Measurements from ENCODE around the gene TTC13. TPM values are rescaled to one million over a fixed set of nuclear protein-coding genes. Genes with fewer than 3 reads are reported as not detected.

The TTC13 gene
- total and polyA plus RNA-seq, 2 of the 13 experiments (the other 11 are each of a cell fraction or from before 2014, with no cell fraction given): 5.8 to 15.9 TPM

- no peak overlapping the region for H2AFZ ChIP-seq (ENCODE audit: low read length)
Measured at GRCh38 chr1:231019711-231020110, 41.0 kb upstream of the TTC13 start.

More at GRCh38 chr1:231019711-231020110, 41.0 kb upstream of the TTC13 start:
- Histone ChIP-seq H3K9me3 (ENCODE audit: low read length) (no peaks in the 10 kb centered on the region), H3K36me3 (replicated peaks in 1 of 2; ENCODE audit: control insufficient read depth in 1 of 2, insufficient read depth in 2 of 2, low read length in 2 of 2) (no peaks in the 10 kb centered on the region), H3K27ac (ENCODE audit: extremely low read length, insufficient read depth, low read length) (no peak overlapping the region), H3K4me3 (replicated peaks in 1 of 3; ENCODE audit: insufficient read depth in 1 of 3, low read depth in 2 of 3, low read length in 3 of 3) (no peak overlapping the region), H3K27me3 (ENCODE audit: control insufficient read depth in 1 of 2, insufficient read depth in 2 of 2, low read length in 2 of 2) (peaks cover 0 to 5% of the 10 kb centered on the region in 2 experiments; a peak in 1 of 5 replicates), H3K4me2 (ENCODE audit: low read depth, low read length) (no peak overlapping the region), H3K9ac (ENCODE audit: insufficient read depth, low read depth, low read length) (no peak overlapping the region), H3K79me2 (ENCODE audit: insufficient read depth, low read length) (no peaks in the 10 kb centered on the region), H4K20me1 (ENCODE audit: insufficient read depth, low read length) (no peaks in the 10 kb centered on the region), H3K4me1 (ENCODE audit: insufficient read depth, low read length) (0 out of 2 replicates have a peak, but pooled peaks cover 6% of the 10 kb centered on the region)
- DNase-seq (ENCODE audit: low spot score): no peak
- in situ Hi-C loops (cut with HindIII; ENCODE audit: extremely low pct_ligation_motif_present, low pct_unique_long_range_greater_than_20kb) (no loop called here), intact Hi-C loops (cut with micrococcal nuclease; ENCODE audit: unreplicated experiment) (no loop called here)
- CTCF ChIA-PET (ENCODE audit: low intra/inter-chr PET ratio, low total read pairs): no interaction called here
- no TSS peak for BruUV-seq (replicated peaks)
- 77% methylated on average over 9 of the region's 14 CpGs for WGBS (ENCODE audit: low lambda C conversion rate)
- FAIRE-seq: no peak
- POLR2A ChIA-PET: no interaction called here
- ATAC-seq: no peak
- TF ChIP-seq AFF4 (CRISPR knock-in tag; IDR thresholded peaks at IDR 0.05) (no peak), CHD2 (IDR thresholded peaks at IDR 0.05; ENCODE audit: low read depth, low read length) (no peak), NR2F2 (IDR thresholded peaks at IDR 0.05; ENCODE audit: borderline replicate concordance, low read depth) (no peak), HNF4G (IDR thresholded peaks at IDR 0.05; ENCODE audit: borderline replicate concordance, low read depth, low read length) (no peak), HNF4G (CRISPR knock-in tag; IDR thresholded peaks at IDR 0.05; ENCODE audit: borderline replicate concordance, low read depth) (no peak), ZNF574 (CRISPR knock-in tag; IDR thresholded peaks at IDR 0.05) (no peak), PAWR (CRISPR knock-in tag; IDR thresholded peaks at IDR 0.05; ENCODE audit: borderline replicate concordance) (no peak), HNF4A (CRISPR knock-in tag; IDR thresholded peaks at IDR 0.05) (no peak), ZNF253 (CRISPR knock-in tag; IDR thresholded peaks at IDR 0.05; ENCODE audit: borderline replicate concordance) (no peak), ZBTB34 (CRISPR knock-in tag; IDR thresholded peaks at IDR 0.05) (no peak), MYPOP (CRISPR knock-in tag; IDR thresholded peaks at IDR 0.05) (no peak), ZBTB42 (CRISPR knock-in tag; IDR thresholded peaks at IDR 0.05) (no peak), GABPA (IDR thresholded peaks at IDR 0.05; ENCODE audit: low read depth, low read length) (no peak), GABPA (CRISPR knock-in tag; IDR thresholded peaks at IDR 0.05; ENCODE audit: low read depth) (no peak), ELF4 (CRISPR knock-in tag; IDR thresholded peaks at IDR 0.05; ENCODE audit: borderline replicate concordance) (no peak), ZNF326 (CRISPR knock-in tag; IDR thresholded peaks at IDR 0.05; ENCODE audit: borderline replicate concordance) (no peak), ZMYM3 (CRISPR knock-in tag; IDR thresholded peaks at IDR 0.05) (no peak)
